ENCODE results near the gene ZDHHC17.

DNA sequence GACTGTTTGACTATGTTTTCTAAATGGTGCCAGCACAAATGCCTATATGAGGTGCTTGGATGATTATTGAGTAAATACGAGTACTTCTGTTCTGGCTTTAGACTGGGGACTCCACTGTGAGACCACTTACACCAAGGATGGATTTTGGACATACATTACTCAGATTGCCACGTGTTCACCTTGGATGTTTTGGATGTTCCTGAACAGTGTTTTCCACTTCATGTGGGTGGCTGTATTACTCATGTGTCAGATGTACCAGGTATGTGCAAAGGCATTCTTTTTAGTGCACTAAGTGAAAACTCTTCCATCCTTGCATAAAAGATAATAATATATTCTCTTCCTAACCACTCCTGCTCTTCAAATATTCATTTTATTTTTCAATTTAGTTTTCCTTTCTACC lies 84.2 kb downstream of the ZDHHC17 start:
- TF ChIP-seq, protein P1, sequence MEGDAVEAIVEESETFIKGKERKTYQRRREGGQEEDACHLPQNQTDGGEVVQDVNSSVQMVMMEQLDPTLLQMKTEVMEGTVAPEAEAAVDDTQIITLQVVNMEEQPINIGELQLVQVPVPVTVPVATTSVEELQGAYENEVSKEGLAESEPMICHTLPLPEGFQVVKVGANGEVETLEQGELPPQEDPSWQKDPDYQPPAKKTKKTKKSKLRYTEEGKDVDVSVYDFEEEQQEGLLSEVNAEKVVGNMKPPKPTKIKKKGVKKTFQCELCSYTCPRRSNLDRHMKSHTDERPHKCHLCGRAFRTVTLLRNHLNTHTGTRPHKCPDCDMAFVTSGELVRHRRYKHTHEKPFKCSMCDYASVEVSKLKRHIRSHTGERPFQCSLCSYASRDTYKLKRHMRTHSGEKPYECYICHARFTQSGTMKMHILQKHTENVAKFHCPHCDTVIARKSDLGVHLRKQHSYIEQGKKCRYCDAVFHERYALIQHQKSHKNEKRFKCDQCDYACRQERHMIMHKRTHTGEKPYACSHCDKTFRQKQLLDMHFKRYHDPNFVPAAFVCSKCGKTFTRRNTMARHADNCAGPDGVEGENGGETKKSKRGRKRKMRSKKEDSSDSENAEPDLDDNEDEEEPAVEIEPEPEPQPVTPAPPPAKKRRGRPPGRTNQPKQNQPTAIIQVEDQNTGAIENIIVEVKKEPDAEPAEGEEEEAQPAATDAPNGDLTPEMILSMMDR (conservative IDR thresholded peaks at IDR 0.05 in 1 of 2, IDR thresholded peaks at IDR 0.05 in 1 of 2; ENCODE audit: low read depth in 1 of 2, low read length in 2 of 2): no peak
- TF ChIP-seq EZH2 (IDR thresholded peaks at IDR 0.05; ENCODE audit: low read length, missing control alignments): no peak
